ENCODE data around the gene PLEKHH1.

GRCh38 chr14:67623114-67623513 is 90.0 kb downstream of the PLEKHH1 start:
- TF ChIP-seq FOS (IDR thresholded peaks at IDR 0.05; ENCODE audit: extremely low read depth, insufficient read length) (no peak), NR0B1 (IDR thresholded peaks at IDR 0.05; ENCODE audit: partially characterized antibody) (no peak), POLR2A (conservative IDR thresholded peaks at IDR 0.05) (no peak), MNT (conservative IDR thresholded peaks at IDR 0.05) (no peak), FOXM1 (IDR thresholded peaks at IDR 0.05; ENCODE audit: low read depth) (no peak), FOXM1 (CRISPR knock-in tag; IDR thresholded peaks at IDR 0.05; ENCODE audit: low read depth) (no peak), FOSL1 (tag; conservative IDR thresholded peaks at IDR 0.05) (no peak), EP300 (IDR thresholded peaks at IDR 0.05; ENCODE audit: low read length) (no peak), MXI1 (IDR thresholded peaks at IDR 0.05; ENCODE audit: low read depth, low read length) (no peak)

Measured in K562 (cell line).